KOPT-K1 (cell line): ENCODE measurements around the gene OLFM1.
"Not testable (repeated sequence)": the region's sequence is repeated elsewhere in the genome, so short reads cannot be mapped to it uniquely, and the experiment has no call there.

ENCODE experiments used
- H3K27ac ChIP-seq: fragments of 200-600 bp; sonication (generic); 2 replicates; pipeline ENCODE4 v1.5.1; 2016; ENCODE audit warnings: antibody characterized with exemption, mild to moderate bottlenecking, low read depth, low read length; ENCODE audit not compliant: poor library complexity, severe bottlenecking
- H3K36me3 ChIP-seq: fragments of 200-600 bp; sonication (generic); 2 replicates; pipeline ENCODE4 v1.5.1; 2017; ENCODE audit warnings: antibody characterized with exemption, mild to moderate bottlenecking, low read length, moderate library complexity; ENCODE audit not compliant: insufficient read depth
- H3K9me3 ChIP-seq: fragments of 200-600 bp; sonication (generic); 2 replicates; pipeline ENCODE4 v1.5.1; 2017; ENCODE audit warnings: antibody characterized with exemption, low read length, mild to moderate bottlenecking; ENCODE audit not compliant: insufficient read depth, poor library complexity, severe bottlenecking

The OLFM1 gene

GRCh38 chr9:135101926-135102325 is 14.5 kb downstream of the OLFM1 start:
- Histone ChIP-seq H3K27ac (no peak overlapping the region), H3K9me3 (no peaks in the 10 kb centered on the region), H3K36me3 (no peaks in the 10 kb centered on the region)

DNA sequence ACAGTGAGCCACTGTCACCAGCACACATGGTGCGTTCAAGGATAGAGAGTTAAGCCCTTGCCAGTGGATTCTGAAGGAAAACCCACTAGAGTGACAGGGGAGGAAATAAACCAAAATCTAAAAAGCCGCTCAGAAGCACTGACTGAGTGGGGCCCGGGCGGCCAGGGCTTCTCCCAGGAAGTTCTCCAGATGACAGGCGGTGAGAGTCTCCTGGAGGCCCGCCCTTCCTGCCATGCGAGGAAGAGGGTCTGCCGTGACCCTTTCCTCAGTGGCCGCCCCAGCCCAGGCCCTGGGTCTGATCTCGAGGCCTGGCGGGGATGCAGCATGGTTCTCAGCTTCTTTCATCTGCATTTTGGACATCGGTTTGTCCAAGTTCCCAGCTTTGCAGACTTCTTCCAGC is 14.9 kb downstream of the OLFM1 start:
- Histone ChIP-seq H3K27ac (no peak overlapping the region), H3K9me3 (no peaks in the 10 kb centered on the region), H3K36me3 (no peaks in the 10 kb centered on the region)

GRCh38 chr9:135103001-135103446 is 15.6 kb downstream of the OLFM1 start:
- H3K9me3 ChIP-seq, result no peaks in the 10 kb centered on the region
- H3K36me3 ChIP-seq, result no peaks in the 10 kb centered on the region
- H3K27ac ChIP-seq, result no peak overlapping the region

DNA sequence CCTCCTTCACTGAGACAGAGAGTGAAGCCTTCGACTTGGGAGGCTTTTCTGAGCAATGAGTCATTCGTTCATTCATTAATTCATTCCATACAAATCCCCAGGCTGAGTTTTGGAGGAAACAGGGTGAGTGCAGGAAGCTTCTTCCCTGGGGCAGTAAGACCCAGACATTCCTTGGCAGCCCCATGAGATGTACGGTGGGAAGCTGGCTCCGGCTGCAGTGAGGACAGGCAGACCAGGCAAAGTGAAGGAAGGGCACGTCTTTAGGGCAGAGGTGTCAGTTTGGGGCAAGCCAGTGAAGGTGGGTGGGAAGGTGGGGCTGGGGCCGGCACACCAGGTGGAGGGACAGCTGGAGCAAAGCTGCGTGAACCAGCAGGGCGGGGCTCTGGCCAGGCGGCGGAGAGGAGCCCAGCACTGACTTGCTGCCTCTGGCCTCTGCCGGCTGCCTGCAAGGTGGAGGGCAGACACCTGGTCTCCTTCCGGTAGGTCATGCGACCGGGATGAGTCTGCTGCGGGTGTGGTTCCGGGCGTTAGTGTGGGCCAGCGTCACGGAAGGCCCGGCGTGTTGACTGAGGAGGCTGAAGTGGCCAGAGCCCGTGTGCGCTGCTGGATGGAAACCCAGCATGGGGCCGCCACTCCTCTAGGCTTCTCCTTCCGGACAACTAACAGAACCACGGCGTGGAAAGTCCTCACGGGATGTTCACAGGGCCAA is 16.6 kb downstream of the OLFM1 start:
- Histone ChIP-seq H3K9me3 (no peaks in the 10 kb centered on the region), H3K27ac (no peak overlapping the region), H3K36me3 (no peaks in the 10 kb centered on the region)

- Histone ChIP-seq H3K27ac (no peak overlapping the region), H3K36me3 (no peaks in the 10 kb centered on the region)
Measured at GRCh38 chr9:135104761-135105160, 17.3 kb downstream of the OLFM1 start.

DNA sequence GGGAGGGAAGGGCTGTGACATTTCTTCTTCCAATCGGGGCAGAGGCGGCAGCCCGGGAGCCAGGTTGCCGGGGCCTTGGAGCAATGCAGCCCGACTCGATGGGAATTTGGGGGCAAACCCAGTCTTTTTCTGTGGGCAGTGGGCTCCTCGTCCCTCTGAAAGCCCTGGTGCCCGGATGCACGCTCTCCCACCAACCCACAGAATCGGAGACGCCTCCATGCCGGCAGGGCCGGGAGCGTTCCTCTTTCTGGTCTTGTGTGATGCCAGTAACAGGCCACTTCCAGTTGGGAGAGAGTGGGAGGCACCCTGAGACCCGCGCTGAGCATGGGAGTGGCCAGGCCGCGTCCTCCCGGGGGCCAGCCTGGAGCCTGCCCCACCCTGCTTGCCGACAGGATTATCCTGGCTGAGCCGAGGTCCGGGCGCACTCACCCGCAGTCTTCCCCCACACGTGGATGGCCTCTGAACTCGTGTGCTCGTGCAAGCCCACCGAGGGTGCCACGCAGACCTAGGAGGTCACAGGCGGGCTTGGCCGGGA is 17.8 kb downstream of the OLFM1 start:
- Histone ChIP-seq H3K9me3 (no peaks in the 10 kb centered on the region), H3K36me3 (no peaks in the 10 kb centered on the region), H3K27ac (no peak overlapping the region)

More at GRCh38 chr9:135104761-135105160, 17.3 kb downstream of the OLFM1 start:
- H3K9me3 ChIP-seq, result no peaks in the 10 kb centered on the region

- no peaks in the 10 kb centered on the region for H3K9me3 ChIP-seq
- H3K36me3 ChIP-seq, result no peaks in the 10 kb centered on the region
- no peak overlapping the region for H3K27ac ChIP-seq
Measured at GRCh38 chr9:135105938-135106491, 18.5 kb downstream of the OLFM1 start.

- Histone ChIP-seq H3K27ac (no peak overlapping the region), H3K36me3 (no peaks in the 10 kb centered on the region), H3K9me3 (no peaks in the 10 kb centered on the region)
Measured at GRCh38 chr9:135106551-135107270, 19.2 kb downstream of the OLFM1 start.

DNA sequence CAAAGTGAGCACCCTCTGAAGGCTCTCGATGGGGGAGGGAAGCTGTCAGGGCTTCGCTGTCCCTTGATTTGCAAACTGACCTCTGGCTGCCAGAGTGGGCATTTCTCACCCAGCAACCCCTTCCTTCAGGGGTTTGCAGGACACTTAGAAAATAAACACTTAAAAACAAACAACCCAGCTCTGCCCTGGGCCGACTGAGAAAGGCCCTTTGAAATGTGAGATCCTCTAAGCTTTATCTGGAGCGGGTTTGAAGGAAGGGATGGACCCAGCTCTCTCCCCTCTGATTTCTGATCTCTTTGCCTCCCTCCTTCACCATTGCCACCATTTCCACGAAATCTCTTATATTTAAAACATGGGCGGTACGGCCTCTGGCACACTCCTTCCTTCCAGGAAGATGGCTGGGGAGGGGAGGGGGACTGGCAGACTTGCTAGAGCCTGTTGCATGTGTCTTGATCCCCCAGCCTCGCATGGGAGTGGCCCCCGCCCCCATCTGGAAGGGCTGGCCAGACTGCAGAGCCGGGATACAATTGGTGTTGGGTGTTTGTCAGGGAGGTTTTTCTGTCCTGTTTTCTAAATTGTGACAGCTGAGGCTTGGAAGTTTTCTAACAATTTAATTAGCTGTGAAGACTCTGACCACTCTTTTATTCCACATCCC is 20.2 kb downstream of the OLFM1 start:
- Histone ChIP-seq H3K36me3 (no peaks in the 10 kb centered on the region), H3K9me3 (no peaks in the 10 kb centered on the region), H3K27ac (no peak overlapping the region)

DNA sequence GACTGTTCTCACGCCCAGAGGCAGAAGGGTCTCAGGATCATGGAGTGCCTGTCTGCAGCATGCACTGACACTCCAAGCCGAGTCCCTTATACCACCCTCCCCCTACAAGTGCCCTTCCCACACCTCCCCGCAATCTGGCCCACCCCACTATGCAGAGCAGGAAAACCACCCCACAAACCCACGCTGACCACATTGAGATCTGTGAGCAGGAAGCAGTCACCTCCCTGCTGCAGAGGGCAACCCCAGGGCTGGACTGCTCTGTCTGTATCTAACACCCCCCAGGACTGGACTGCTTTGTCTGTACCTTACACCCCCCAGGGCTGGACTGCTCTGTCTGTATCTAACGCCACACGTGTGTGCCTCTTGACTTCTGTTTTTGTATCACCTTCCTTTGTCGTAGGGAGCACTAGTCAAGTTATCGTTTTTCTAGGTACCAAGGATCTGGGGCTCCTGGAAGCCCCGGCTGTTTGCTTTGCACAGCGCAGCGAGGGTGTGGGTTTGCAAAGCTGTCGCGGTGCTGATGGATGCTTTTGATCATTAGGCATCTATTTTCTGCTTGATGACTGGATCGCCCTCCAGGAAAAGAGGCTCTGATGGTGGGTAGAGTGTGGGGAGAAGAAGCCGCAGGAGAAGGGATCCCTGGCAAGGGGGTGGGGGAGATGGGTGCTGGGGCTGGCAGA is 21.5 kb downstream of the OLFM1 start:
- no peaks in the 10 kb centered on the region for H3K9me3 ChIP-seq
- H3K27ac ChIP-seq, result no peak overlapping the region
- no peaks in the 10 kb centered on the region for H3K36me3 ChIP-seq

- Histone ChIP-seq H3K9me3 (no peaks in the 10 kb centered on the region), H3K36me3 (no peaks in the 10 kb centered on the region), H3K27ac (no peak overlapping the region)
Measured at GRCh38 chr9:135109650-135110049, 22.2 kb downstream of the OLFM1 start.

- no peaks in the 10 kb centered on the region for H3K36me3 ChIP-seq
- H3K9me3 ChIP-seq, result no peaks in the 10 kb centered on the region
- H3K27ac ChIP-seq, result no peak overlapping the region
Measured at GRCh38 chr9:135110416-135110815, 22.9 kb downstream of the OLFM1 start.

- not testable (repeated sequence) for H3K9me3 ChIP-seq, H3K36me3 ChIP-seq, H3K27ac ChIP-seq
Measured at GRCh38 chr9:135111600-135111999, 24.1 kb downstream of the OLFM1 start.

GRCh38 chr9:135116371-135116770 is 28.9 kb downstream of the OLFM1 start:
- H3K36me3 ChIP-seq, result no peaks in the 10 kb centered on the region
- no peaks in the 10 kb centered on the region for H3K9me3 ChIP-seq
- no peak overlapping the region for H3K27ac ChIP-seq
